Stimulated activated CD4-positive, alpha-beta T cell treated with anti-CD3 and anti-CD28 coated beads, Interleukin-2, amount 100 ng/mL, for 24 hours (primary cell): ENCODE data around the gene RBP4.
"Not testable (repeated sequence)": the region's sequence is repeated elsewhere in the genome, so short reads cannot be mapped to it uniquely, and the experiment has no call there.

ENCODE experiments used
- DNase-seq, 2 donors: peaks; one replicate each; pipeline ENCODE4 v3.0.0-alpha.2; 2020

Gene RBP4

GRCh38 chr10:93565446-93565845 lies 35.6 kb downstream of the RBP4 start:
- DNase-seq: no peak

- no peak for DNase-seq
Observed at GRCh38 chr10:93560541-93560940, 40.5 kb downstream of the RBP4 start.

DNA sequence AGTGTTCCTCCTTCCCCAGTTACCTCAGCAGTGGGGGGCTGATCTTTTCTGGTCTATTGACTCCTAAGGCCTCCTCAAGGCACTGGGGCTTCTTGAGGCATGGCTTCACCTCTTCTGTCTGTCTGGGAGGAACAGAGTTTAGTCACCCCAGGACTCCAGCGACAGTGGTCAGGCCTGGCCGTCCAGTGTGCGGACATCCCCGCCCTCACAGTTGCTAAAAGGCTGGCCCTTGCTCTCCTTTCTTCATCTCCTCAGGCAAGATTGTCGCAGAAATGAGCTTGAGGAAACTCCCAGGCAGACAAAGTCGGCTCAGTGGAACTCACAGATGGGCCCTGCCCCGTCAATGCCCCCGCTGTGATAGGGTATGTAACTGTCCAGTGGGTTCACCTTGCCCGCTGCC lies 41.5 kb downstream of the RBP4 start:
- no peak for DNase-seq

DNA sequence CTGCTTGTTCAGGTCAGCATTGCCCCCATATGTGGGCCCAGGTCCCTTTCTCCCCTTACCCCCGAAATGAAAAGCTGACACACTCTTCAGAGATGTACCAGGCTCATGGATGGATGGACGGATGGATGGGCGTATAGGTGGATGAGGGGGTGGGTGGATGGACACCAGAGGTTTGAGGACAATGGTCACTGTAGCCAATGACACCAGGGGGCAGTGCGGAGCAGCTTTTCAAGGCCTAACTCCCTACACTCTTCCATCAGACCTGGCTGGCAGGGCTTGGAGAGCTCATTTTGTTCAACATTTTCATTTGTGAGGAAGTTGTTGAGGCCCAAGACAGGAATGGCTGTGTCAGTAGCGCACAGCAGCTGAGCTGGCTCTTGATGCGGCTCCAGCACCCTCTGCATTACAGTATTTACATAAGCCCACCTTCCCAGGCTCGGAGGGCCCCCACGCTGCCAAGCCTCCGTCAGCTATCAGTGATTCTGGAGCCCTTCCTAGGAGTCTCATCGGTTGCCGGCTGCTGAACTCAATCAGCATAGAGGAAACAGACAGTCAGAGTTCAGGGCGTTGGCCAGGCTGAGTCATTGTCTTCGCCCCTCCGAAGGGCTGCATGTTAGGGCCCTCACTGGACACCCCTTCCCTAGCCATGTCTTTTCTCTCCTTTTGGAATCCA lies 46.1 kb downstream of the RBP4 start:
- peak; percentile 47 to 70 for DNase-seq

DNA sequence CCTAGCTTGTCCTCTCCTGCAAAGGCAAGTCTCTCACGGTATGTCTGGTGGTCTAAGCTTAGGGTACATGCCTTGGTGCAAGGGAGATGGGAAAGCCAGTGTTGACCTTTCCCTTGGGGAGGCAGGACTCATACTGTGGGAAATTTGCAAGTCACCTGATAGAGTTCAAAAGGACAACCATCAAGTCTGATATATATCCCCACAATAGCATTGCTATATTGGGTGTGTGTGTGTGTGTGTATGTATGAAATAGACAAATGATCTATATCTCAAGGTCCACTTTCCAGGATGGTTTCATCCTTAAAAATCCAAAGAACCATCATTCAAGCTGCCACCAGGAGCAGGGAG lies 46.7 kb downstream of the RBP4 start:
- no peak for DNase-seq

DNA sequence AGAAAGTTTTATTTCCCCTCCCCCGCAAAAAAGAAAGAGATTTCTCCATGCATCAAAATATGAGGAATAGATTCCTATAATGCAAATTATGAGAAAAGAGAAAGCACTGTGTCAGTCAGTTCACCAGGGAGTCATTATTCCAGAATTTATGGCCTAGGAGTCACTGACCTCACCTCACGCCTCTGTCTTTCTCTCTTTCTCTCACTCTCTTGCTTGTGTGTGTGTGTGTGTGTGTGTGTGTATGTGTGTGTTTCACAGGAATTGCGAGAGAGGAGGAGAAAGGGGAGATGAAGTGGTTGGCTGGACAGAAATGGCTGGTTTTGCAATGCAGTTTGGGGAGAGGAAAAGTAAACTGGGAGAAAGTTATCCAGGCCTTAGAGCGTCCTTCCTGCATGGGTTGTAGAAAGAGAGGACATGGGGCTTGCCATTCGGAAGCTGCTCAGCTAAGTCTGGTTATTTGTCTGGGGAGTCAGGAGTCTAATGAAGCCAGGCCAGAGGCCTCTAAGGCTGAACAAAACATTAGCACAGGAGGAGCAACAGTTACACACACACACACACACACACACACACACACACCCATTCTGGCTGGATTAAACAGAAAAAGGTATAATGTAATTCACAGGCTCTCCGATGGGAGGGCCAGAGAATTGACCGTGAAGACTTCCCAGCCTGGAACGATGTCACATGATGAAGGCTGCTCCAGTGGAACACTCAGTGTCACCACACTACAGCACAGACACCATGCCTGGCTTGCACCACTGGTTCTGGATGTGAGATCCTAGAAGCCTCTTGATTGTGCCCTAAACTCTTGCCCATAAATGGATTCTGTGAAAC lies 47.3 kb downstream of the RBP4 start:
- no peak for DNase-seq

- no peak for DNase-seq
Observed at GRCh38 chr10:93552780-93553179, 48.3 kb downstream of the RBP4 start.

GRCh38 chr10:93550606-93551005 lies 50.4 kb downstream of the RBP4 start:
- DNase-seq: no peak

DNA sequence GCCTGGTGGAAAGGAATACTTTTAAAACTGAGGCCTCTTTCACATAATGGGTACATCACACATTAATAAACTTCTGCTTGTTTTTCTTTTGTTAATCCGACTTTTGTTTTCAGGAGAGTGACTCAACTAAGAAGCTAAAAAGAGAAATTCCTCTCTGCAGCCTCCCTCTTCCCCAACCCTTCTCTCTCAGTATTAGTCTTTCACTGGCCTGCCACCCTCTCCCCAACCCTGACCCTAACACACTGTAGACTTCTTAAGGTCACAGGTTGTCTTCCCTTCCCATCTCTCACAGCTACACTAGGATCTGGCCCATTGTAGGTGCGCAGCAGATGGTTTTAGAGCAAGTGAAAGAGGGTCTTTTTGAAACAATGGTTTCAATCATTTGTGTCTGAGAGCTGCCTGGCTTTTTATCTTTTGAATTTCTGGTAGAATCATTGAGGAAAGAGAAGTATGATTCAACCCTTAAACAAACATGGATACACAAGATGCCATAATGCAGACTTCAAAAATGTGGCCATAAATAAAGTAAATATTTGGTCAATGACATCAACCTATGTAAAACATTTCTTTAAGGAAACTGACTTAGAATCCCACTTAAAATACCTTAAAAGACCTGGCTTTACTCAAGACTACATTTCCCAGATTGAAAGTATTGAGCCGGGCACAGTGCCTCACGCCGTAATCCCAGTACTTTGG lies 52.5 kb downstream of the RBP4 start:
- DNase-seq: no peak

- no peak for DNase-seq
Observed at GRCh38 chr10:93547522-93547921, 53.5 kb downstream of the RBP4 start.

DNA sequence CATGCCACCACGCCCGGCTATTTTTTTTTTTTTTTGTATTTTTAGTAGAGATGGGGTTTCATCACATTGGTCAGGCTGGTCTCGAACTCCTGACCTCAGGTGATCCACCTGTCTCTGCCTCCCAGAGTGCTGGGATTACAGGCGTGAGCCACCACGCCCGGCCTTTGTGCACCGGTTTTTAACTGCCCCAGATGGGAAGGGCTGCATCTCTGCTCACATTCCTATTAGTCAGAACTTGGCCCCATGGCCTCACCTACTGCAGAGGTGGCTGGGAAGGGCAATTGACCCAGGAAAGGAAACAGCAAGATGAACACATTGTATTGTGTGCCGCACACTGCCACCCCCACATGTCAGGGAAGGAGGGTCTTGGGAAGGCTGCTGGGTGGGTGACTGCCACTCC lies 54.0 kb downstream of the RBP4 start:
- not testable (repeated sequence) for DNase-seq

DNA sequence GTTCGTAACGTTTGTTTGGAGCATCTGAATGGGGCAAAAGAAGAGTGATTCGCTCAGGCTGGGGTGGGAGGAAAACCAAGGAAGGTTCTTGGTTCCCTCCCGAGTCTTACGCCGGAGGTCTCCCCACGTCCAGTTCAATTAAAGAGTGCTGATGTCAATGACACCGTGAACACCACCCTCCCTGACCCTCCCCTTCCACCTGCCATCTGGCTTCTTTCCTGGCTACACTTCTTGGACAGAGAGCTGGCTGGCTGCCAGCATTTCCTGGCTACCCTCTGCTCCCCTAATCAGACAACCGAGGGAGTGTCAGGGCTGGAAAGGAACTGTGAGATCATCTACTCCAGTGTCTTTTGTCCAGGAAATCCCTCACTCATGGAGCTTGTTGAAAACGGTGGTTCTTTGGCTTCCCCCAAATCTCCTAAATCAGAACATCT lies 58.7 kb downstream of the RBP4 start:
- DNase-seq: no peak
